ENCODE data around the gene AP3B1.

DNA sequence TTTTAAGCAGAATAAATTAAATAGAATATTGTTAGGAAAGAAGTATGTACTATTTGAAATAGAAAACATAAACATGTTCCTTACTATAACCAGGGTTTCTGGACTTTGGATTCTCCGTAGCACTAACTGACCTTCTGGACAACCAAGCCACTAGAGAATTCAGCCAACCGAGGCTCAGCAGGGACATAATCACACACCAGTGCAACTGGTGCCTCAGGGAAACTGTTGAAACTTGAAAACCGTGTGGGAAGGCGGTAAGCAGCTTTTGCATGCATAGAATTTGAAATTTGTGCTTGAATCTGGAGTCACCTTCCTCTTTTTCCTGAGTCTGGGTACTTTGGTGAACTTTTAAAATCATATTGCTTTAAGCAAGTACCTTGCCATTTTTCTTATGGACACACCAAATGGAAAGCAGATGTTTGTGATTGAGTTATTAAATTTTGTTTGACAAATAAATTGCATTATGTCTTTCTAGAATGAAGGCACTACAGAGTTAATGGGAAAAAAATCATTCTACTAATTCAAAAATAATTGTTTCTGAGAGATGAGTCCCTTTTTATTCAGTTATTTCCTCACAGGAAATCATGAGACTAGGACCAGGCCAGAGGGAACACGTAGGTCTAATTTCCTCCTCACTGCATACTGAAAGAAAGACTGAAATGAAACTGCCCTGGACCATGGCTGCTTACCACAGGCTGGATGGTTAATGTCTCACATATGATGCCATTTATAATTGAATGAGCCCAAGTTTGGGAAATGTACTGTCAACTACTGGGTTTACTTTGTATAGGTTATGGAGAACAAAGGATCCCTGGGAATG, 45.3 kb upstream of the AP3B1 start:
- TF ChIP-seq CTCF (IDR thresholded peaks at IDR 0.05; ENCODE audit: low read depth, low read length) = no peak
- no peak for TF ChIP-seq EZH2phosphoT487 (IDR thresholded peaks at IDR 0.05; ENCODE audit: low read depth)

Measured in OCI-LY3 (cell line).